ENCODE measurements around the gene CABP1. TPM values are rescaled to one million over a fixed set of nuclear protein-coding genes. Genes with fewer than 3 reads are reported as not detected.

The CABP1 gene
- total and polyA plus RNA-seq, 2 of the 13 experiments (the other 11 are each of a cell fraction or from before 2014, with no cell fraction given): not detected

GRCh38 chr12:120686690-120687577, 46.5 kb downstream of the CABP1 start, which contains the start of gene MLEC (continued):
- TF ChIP-seq PRDM4 (CRISPR knock-in tag; IDR thresholded peaks at IDR 0.05; ENCODE audit: borderline replicate concordance): no peak
- no peak for TF ChIP-seq THAP8 (CRISPR knock-in tag; IDR thresholded peaks at IDR 0.05; ENCODE audit: borderline replicate concordance)
- no peak for TF ChIP-seq THAP7 (CRISPR knock-in tag; IDR thresholded peaks at IDR 0.05)
- TF ChIP-seq ZNF503 (CRISPR knock-in tag; IDR thresholded peaks at IDR 0.05): 0 out of 2 replicates have a peak, but pooled peaks have one; percentile 36
- TF ChIP-seq ZSCAN30 (CRISPR knock-in tag; IDR thresholded peaks at IDR 0.05): no peak
- peak; percentile 82; the same call in 1 of the 2 replicates for TF ChIP-seq ZNF784 (CRISPR knock-in tag; IDR thresholded peaks at IDR 0.05; ENCODE audit: borderline replicate concordance)
- 0 out of 2 replicates have a peak, but pooled peaks have one; percentile 21 for TF ChIP-seq ONECUT2 (CRISPR knock-in tag; IDR thresholded peaks at IDR 0.05)
- peak; percentile 75 for TF ChIP-seq KLF12 (CRISPR knock-in tag; IDR thresholded peaks at IDR 0.05; ENCODE audit: borderline replicate concordance)
- TF ChIP-seq SCMH1 (CRISPR knock-in tag; IDR thresholded peaks at IDR 0.05; ENCODE audit: borderline replicate concordance): no peak
- no peak for TF ChIP-seq ZNF619 (CRISPR knock-in tag; IDR thresholded peaks at IDR 0.05)
- no peak for TF ChIP-seq ZNF343 (CRISPR knock-in tag; IDR thresholded peaks at IDR 0.05)
- no peak for TF ChIP-seq RERE (CRISPR knock-in tag; IDR thresholded peaks at IDR 0.05; ENCODE audit: low read depth)
- TF ChIP-seq SP140L (CRISPR knock-in tag; IDR thresholded peaks at IDR 0.05; ENCODE audit: borderline replicate concordance): no peak
- TF ChIP-seq FOXO1 (CRISPR knock-in tag; IDR thresholded peaks at IDR 0.05): no peak; the same call in 1 of the 2 replicates
